B cell (primary cell): Measurements from ENCODE around the gene CYS1. TPM values are rescaled to one million over a fixed set of nuclear protein-coding genes. Genes with fewer than 3 reads are reported as not detected.
"Not testable (repeated sequence)": the region's sequence is repeated elsewhere in the genome, so short reads cannot be mapped to it uniquely, and the experiment has no call there.

Experiments
- ATAC-seq: fragments of 200-7000 bp; cut with Tn5 transposase; one replicate; pipeline ENCODE4 v1.10.0; 2021; ENCODE audit warnings: low read depth, mild to moderate bottlenecking, moderate number of reproducible peaks, moderate library complexity
- CTCF ChIA-PET: fragments of 350-600 bp; sonication (Branson Sonifier 250); formaldehyde crosslinking; loops from one replicate; lab custom pipeline; 2021; ENCODE audit warnings: antibody characterized with exemption, inconsistent platforms; lab: Charles Lee
- POLR2A ChIA-PET: fragments of 350-600 bp; sonication (Branson Sonifier 250); formaldehyde crosslinking; loops from one replicate; lab custom pipeline; 2021; ENCODE audit warnings: antibody characterized with exemption; lab: Charles Lee
- DNase-seq: peaks from one replicate; pipeline ENCODE4 v3.0.0; 2013
- H2AFZ ChIP-seq: 2 replicates; pipeline ENCODE4 v1.6.1; 2012; ENCODE audit warnings: mild to moderate bottlenecking, low read depth, low read length; ENCODE audit not compliant: insufficient read depth, poor library complexity, severe bottlenecking
- H3K27ac ChIP-seq, 2 donors: 1 replicate in 1 of 2; 2 replicates in 1 of 2; pipeline ENCODE4 v1.5.1; 2012 to 2013; ENCODE audit warnings: low read length in 2 of 2, mild to moderate bottlenecking in 2 of 2, moderate library complexity in 1 of 2
- H3K27me3 ChIP-seq, 4 experiments: fragments of 200-600 bp in 1 of 4; sonication (generic) in 1 of 4; replicated peaks in 1 of 4; 1 replicate in 2 of 4; 2 replicates in 2 of 4; pipeline versions ENCODE4 v1.6.1 to v1.7.0; 2013 to 2016; ENCODE audit warnings: low read length in 3 of 4, mild to moderate bottlenecking in 2 of 4, mixed read lengths in 1 of 4, moderate library complexity in 1 of 4; ENCODE audit not compliant: insufficient read depth in 4 of 4, control insufficient read depth in 3 of 4; ENCODE audit errors: control extremely low read depth in 1 of 4
- H3K36me3 ChIP-seq, 2 experiments: replicated peaks in 1 of 2; 1 replicate in 1 of 2; 2 replicates in 1 of 2; pipeline versions ENCODE4 v1.6.1 to v1.7.1; 2013; ENCODE audit warnings: low read length in 1 of 2; ENCODE audit not compliant: insufficient read depth in 2 of 2, control insufficient read depth in 1 of 2; ENCODE audit errors: control extremely low read depth in 1 of 2, extremely low read depth in 1 of 2
- H3K4me1 ChIP-seq, 2 donors: fragments of 200-600 bp in 1 of 2; sonication (generic) in 1 of 2; 1 replicate in 1 of 2; 2 replicates in 1 of 2; pipeline versions ENCODE4 v1.5.1 to v1.6.1; 2013 to 2017; ENCODE audit warnings: low read length in 2 of 2; ENCODE audit not compliant: control insufficient read depth in 2 of 2, insufficient read depth in 2 of 2
- H3K4me2 ChIP-seq: replicated peaks from 2 replicates; pipeline ENCODE3; 2012; ENCODE audit warnings: mild to moderate bottlenecking, low read depth, low read length; ENCODE audit not compliant: poor library complexity, severe bottlenecking
- H3K4me3 ChIP-seq, 5 experiments: fragments of 200-600 bp in 1 of 5; sonication (generic) in 1 of 5; 1 replicate in 3 of 5; 2 replicates in 2 of 5; pipeline versions ENCODE4 v1.5.1 to v1.7.0; 2011 to 2016; ENCODE audit warnings: low read length in 4 of 5, mild to moderate bottlenecking in 4 of 5, low read depth in 2 of 5, control low read depth in 1 of 5, moderate library complexity in 1 of 5; ENCODE audit not compliant: insufficient read depth in 1 of 5; ENCODE audit errors: control extremely low read depth in 1 of 5, extremely low read depth in 1 of 5
- H3K79me2 ChIP-seq: fragments of 200-600 bp; sonication (generic); one replicate; pipeline ENCODE4 v1.6.0; 2016; ENCODE audit warnings: low read length; ENCODE audit not compliant: control insufficient read depth, insufficient read depth
- H3K9ac ChIP-seq: fragments of 200-600 bp; sonication (generic); 2 replicates; pipeline ENCODE4 v1.6.1; 2017; ENCODE audit warnings: mild to moderate bottlenecking, low read length, moderate library complexity
- H3K9me3 ChIP-seq, 3 donors: one replicate each; pipeline versions ENCODE4 v1.6.1 to v1.7.1; 2013; ENCODE audit warnings: low read length in 2 of 3; ENCODE audit not compliant: control insufficient read depth in 2 of 3, insufficient read depth in 1 of 3; ENCODE audit errors: control extremely low read depth in 1 of 3
- H4K20me1 ChIP-seq: 2 replicates; pipeline ENCODE4 v1.6.0; 2012; ENCODE audit warnings: mild to moderate bottlenecking, low read length; ENCODE audit not compliant: insufficient read depth, control insufficient read depth, poor library complexity, severe bottlenecking
- H3K27ac Mint-ChIP-seq: one replicate; pipeline ENCODE4 v1.8.0; 2021; ENCODE audit warnings: mixed read lengths
- H3K27me3 Mint-ChIP-seq: one replicate; pipeline ENCODE4 v1.8.0; 2021; ENCODE audit warnings: mixed read lengths
- H3K4me1 Mint-ChIP-seq: one replicate; pipeline ENCODE4 v1.8.0; 2021; ENCODE audit warnings: mixed read lengths
- H3K4me3 Mint-ChIP-seq: one replicate; pipeline ENCODE4 v1.8.0; 2021; ENCODE audit warnings: mixed read lengths
- H3K9me3 Mint-ChIP-seq: one replicate; pipeline ENCODE4 v1.8.0; 2022; ENCODE audit warnings: mixed read lengths; ENCODE audit not compliant: insufficient read depth
- EZH2 ChIP-seq: IDR thresholded peaks from 2 replicates; pipeline ENCODE4 v1.6.1; 2012; ENCODE audit warnings: borderline replicate concordance, low read depth, mild to moderate bottlenecking, moderate library complexity, low read length; ENCODE audit not compliant: insufficient read depth, poor library complexity, severe bottlenecking
- WGBS: methylation state at CpG from one replicate; pipeline ENCODE4 v1.1.5; 2013; ENCODE audit warnings: missing lambda C conversion rate; ENCODE audit not compliant: insufficient coverage; 5-methylcytosine and 5-hydroxymethylcytosine counted together
- intact Hi-C: fragments of 100-400 bp; cut with micrococcal nuclease; formaldehyde crosslinking; loops from one replicate; pipeline ENCODE4 v1.10.0; 2022
- polyA plus RNA-seq: library from polyadenylated mRNA; depleted of rRNA; stranded (reverse); fragments of >200 nt; gene quantifications from 2 replicates; pipeline ENCODE4 v1.2.3, GENCODE V29; 2012
- total RNA-seq, 2 donors: library from RNA; stranded (reverse); fragments of 120-200 nt in 1 of 2; gene quantifications; 1 replicate in 1 of 2; 2 replicates in 1 of 2; pipeline versions ENCODE4 v1.2.3 to v1.2.4, GENCODE V29; 2013 to 2022
- TF ChIP-seq, protein P1 (sequence below): fragments of 200-600 bp; IDR thresholded peaks from one replicate; pipeline ENCODE4 v1.8.0; 2022; ENCODE audit warnings: antibody characterized with exemption, mild to moderate bottlenecking

Gene CYS1
- total and polyA plus RNA-seq, 2 donors (not counting 1 experiment from before 2014, with no cell fraction given) = not detected

DNA sequence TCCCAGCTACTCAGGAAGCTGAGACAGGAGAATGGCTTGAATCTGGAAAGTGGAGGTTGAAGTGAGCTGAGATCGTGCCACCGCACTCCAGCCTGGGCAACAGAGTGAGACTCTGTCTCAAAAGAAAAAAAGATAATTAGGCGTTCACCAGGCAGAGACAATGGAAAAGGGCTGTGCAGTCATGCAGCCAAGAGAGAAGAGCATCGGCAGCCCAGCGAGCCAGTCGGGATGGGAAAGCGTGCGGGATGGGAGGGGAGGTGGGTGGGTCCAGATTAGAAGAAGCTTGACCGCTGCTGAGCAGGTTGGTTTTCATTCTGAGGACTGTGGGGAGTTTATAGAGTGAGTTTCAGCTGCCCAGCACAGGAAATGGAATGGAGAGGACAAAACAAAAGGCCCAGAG lies 15.0 kb upstream of the CYS1 start:
- Mint-ChIP-seq H3K4me1 (peaks cover 10% of the 10 kb centered on the region), H3K27me3 (peaks cover 45% of the 10 kb centered on the region), H3K4me3 (no peak overlapping the region), H3K27ac (no peak overlapping the region), H3K9me3 (no peaks in the 10 kb centered on the region)
- peaks cover 0 to 20% (median 4%) of the 10 kb centered on the region in 3 donors for H3K9me3 ChIP-seq
- no peaks in the 10 kb centered on the region for H3K79me2 ChIP-seq
- H4K20me1 ChIP-seq = no peaks in the 10 kb centered on the region
- no peak overlapping the region for H2AFZ ChIP-seq
- H3K4me1 ChIP-seq = peaks cover 6 to 12% of the 10 kb centered on the region in 2 donors
- ChIA-PET POLR2A (no interaction called here), CTCF (interaction anchor here (1.3 to 12.9 kb wide), 2 partner anchors 23 to 25 kb away, joined by 3 to 143 read pairs; no protein-coding TSS in a partner anchor)
- no peak for ATAC-seq
- DNase-seq = no peak
- no peak for TF ChIP-seq EZH2
- TF ChIP-seq, protein P1, sequence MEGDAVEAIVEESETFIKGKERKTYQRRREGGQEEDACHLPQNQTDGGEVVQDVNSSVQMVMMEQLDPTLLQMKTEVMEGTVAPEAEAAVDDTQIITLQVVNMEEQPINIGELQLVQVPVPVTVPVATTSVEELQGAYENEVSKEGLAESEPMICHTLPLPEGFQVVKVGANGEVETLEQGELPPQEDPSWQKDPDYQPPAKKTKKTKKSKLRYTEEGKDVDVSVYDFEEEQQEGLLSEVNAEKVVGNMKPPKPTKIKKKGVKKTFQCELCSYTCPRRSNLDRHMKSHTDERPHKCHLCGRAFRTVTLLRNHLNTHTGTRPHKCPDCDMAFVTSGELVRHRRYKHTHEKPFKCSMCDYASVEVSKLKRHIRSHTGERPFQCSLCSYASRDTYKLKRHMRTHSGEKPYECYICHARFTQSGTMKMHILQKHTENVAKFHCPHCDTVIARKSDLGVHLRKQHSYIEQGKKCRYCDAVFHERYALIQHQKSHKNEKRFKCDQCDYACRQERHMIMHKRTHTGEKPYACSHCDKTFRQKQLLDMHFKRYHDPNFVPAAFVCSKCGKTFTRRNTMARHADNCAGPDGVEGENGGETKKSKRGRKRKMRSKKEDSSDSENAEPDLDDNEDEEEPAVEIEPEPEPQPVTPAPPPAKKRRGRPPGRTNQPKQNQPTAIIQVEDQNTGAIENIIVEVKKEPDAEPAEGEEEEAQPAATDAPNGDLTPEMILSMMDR = no peak
- H3K4me2 ChIP-seq = no peak overlapping the region
- peaks cover 0 to 47% (median 8%) of the 10 kb centered on the region in 4 experiments for H3K27me3 ChIP-seq
- intact Hi-C loops = no loop called here
- no peaks in the 10 kb centered on the region for H3K36me3 ChIP-seq
- no peak overlapping the region for H3K27ac ChIP-seq
- no peak overlapping the region for H3K9ac ChIP-seq
- no peak overlapping the region for H3K4me3 ChIP-seq
- WGBS = 86% methylated on average over 9 of the region's 9 CpGs

DNA sequence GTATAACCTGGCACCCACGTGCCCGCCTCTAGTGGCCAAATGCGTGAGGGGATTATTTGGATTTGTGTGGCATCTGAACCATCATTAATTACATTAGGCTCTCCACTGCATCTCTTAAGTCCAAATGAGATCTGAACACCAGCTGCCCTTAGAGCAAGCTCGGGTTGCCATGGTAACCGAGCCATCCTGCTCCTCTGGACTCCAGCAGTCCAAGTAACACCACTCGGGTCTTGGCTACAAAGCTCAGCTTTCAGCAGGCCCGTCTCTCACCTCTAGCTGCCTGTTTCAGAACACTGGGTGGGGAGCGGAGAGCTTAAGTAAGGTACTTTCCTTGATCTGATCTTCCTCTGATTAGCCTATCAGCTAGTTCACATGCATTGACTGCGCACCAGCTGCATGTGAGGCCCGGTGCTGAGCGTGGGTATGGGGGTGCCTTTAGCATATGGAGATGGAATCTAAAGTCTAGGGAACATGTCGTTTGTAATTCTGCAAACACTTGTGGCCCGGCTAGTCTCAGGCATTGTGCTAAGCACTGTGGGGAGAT lies 14.1 kb upstream of the CYS1 start:
- Histone ChIP-seq H3K4me2 (no peak overlapping the region), H3K79me2 (no peaks in the 10 kb centered on the region), H3K27ac (no peak overlapping the region), H3K27me3 (peaks cover 0 to 47% (median 8%) of the 10 kb centered on the region in 4 experiments), H3K36me3 (no peaks in the 10 kb centered on the region), H3K4me3 (no peak overlapping the region), H2AFZ (no peak overlapping the region), H3K4me1 (peaks cover 6 to 12% of the 10 kb centered on the region in 2 donors), H3K9me3 (peaks cover 0 to 20% (median 4%) of the 10 kb centered on the region in 3 donors), H4K20me1 (no peaks in the 10 kb centered on the region), H3K9ac (no peak overlapping the region)
- no peak for DNase-seq
- Mint-ChIP-seq H3K4me3 (no peak overlapping the region), H3K27me3 (peaks cover 50% of the 10 kb centered on the region), H3K4me1 (peaks cover 12% of the 10 kb centered on the region), H3K9me3 (no peaks in the 10 kb centered on the region), H3K27ac (no peak overlapping the region)
- POLR2A ChIA-PET = no interaction called here
- intact Hi-C loops = no loop called here
- no peak for TF ChIP-seq EZH2
- TF ChIP-seq, protein P1 = no peak
- CTCF ChIA-PET = interaction anchor here (1.3 to 12.9 kb wide), 2 partner anchors 23 to 26 kb away, joined by 3 to 143 read pairs; no protein-coding TSS in a partner anchor
- WGBS = 84% methylated on average over 11 of the region's 13 CpGs
- ATAC-seq = no peak

DNA sequence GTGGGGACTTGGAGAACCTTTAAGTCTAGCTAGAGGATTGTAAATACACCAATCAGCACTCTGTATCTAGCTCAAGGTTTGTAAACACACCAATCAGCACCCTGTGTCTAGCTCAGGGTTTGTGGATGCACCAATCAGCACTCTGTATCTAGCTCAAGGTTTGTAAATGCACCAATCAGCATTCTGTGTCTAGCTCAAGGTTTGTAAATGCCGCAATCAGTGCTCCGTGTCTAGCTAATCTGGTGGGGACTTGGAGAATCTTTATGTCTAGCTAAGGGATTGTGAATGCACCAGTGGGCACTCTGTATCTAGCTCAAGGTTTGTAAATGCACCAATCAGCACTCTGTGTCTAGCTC lies 11.7 kb upstream of the CYS1 start:
- H3K9me3 Mint-ChIP-seq, intact Hi-C loops, H3K27ac ChIP-seq, H4K20me1 ChIP-seq, ATAC-seq, H3K36me3 ChIP-seq, H3K79me2 ChIP-seq, DNase-seq: not testable (repeated sequence)
- no CpG with 5 or more reads among the region's 2 CpGs for WGBS
- H3K4me1 ChIP-seq = peaks cover 6 to 12% of the 10 kb centered on the region in 2 donors
- Mint-ChIP-seq H3K27ac (peak overlapping the region; percentile 10), H3K4me1 (peaks cover 10% of the 10 kb centered on the region), H3K27me3 (peaks cover 39% of the 10 kb centered on the region), H3K4me3 (peak overlapping the region; percentile 43)
- peaks cover 0 to 20% (median 4%) of the 10 kb centered on the region in 3 donors for H3K9me3 ChIP-seq
- peak overlapping the region in 3 of 5 experiments; percentile 45 to 62 (median 56) for H3K4me3 ChIP-seq
- CTCF ChIA-PET = interaction anchor here (0.7 to 12.9 kb wide), 4 partner anchors 9 to 949 kb away, joined by 3 to 143 read pairs (median 5); no protein-coding TSS in a partner anchor
- peak overlapping the region; percentile 62 for H3K9ac ChIP-seq
- H2AFZ ChIP-seq = peak overlapping the region; percentile 82
- H3K4me2 ChIP-seq = peak overlapping the region; percentile 85
- POLR2A ChIA-PET = interaction anchor here (0.6 kb wide), 1 partner anchor 25 kb away, joined by 3 read pairs; no protein-coding TSS in a partner anchor
- peaks cover 0 to 45% (median 8%) of the 10 kb centered on the region in 4 experiments for H3K27me3 ChIP-seq
